HCT116 (cell line): ENCODE measurements around the gene TCF20. TPM values are rescaled to one million over a fixed set of nuclear protein-coding genes. Genes with fewer than 3 reads are reported as not detected.

Experiments
- ATAC-seq: fragments of 200-7000 bp; cut with Tn5 transposase; 2 replicates; pipeline ENCODE4 v1.9.1; 2020; ENCODE audit warnings: mild to moderate bottlenecking, moderate library complexity
- BruUV-seq: library from RNA; stranded (reverse); fragments of 400-500 nt; replicated peaks from 2 replicates; lab custom pipeline; 2021; lab: Mats Ljungman, UMichigan
- CTCF ChIA-PET: fragments of 300-600 bp; sonication (Branson Sonifier 250); formaldehyde crosslinking; loops from one replicate; lab custom pipeline; 2021; ENCODE audit warnings: antibody characterized with exemption; lab: Charles Lee
- POLR2A ChIA-PET: fragments of 300-600, 350-600 bp; sonication (Branson Sonifier 250); formaldehyde crosslinking; loops from one replicate; lab custom pipeline; 2021; ENCODE audit warnings: antibody characterized with exemption; lab: Charles Lee
- RAD21 ChIA-PET, 2 experiments: fragments of 300-600 bp; sonication (Branson Sonifier 250); formaldehyde crosslinking; loops; one replicate each; lab custom pipeline; 2023; ENCODE audit warnings: low total read pairs in 2 of 2; ENCODE audit not compliant: uncharacterized antibody in 2 of 2, unreplicated experiment in 2 of 2, low non-redundant PET in 1 of 2; lab: Charles Lee
- DNase-seq: peaks from one replicate; pipeline ENCODE4 v3.0.0-alpha.2; 2010; ENCODE audit warnings: low read depth, low spot score
- H2AFZ ChIP-seq: fragments of 200-600 bp; shearing (Covaris generic), sonication (generic); 2 replicates; pipeline ENCODE4 v1.6.1; 2017; ENCODE audit warnings: low read depth, mixed run types, mixed read lengths, antibody characterized with exemption, low read length; ENCODE audit not compliant: poor library complexity, severe bottlenecking
- H3K27ac ChIP-seq: 2 replicates; pipeline ENCODE4 v1.5.1; 2012; ENCODE audit warnings: low read depth, low read length
- H3K27me3 ChIP-seq: fragments of 200-600 bp; sonication (generic); 2 replicates; pipeline ENCODE4 v1.6.1; 2016; ENCODE audit warnings: mixed run types, low read length, mixed read lengths; ENCODE audit not compliant: insufficient read depth
- H3K36me3 ChIP-seq, 2 experiments: fragments of 200-500 bp in 1 of 2; fragments of 200-600 bp in 1 of 2; sonication (Bioruptor generic) in 1 of 2; sonication (generic) in 1 of 2; 2 replicates each; pipeline versions ENCODE4 v1.5.1 to v1.6.1; 2014 to 2016; ENCODE audit warnings: low read length in 2 of 2, inconsistent platforms in 1 of 2, mixed read lengths in 1 of 2, mixed run types in 1 of 2; ENCODE audit not compliant: insufficient read depth in 2 of 2, control insufficient read depth in 1 of 2
- H3K4me1 ChIP-seq, 2 experiments: fragments of 200-600 bp in 1 of 2; sonication (generic) in 1 of 2; 2 replicates each; pipeline versions ENCODE4 v1.5.1 to v1.6.1; 2012 to 2017; ENCODE audit warnings: low read length in 2 of 2, inconsistent platforms in 1 of 2, mild to moderate bottlenecking in 1 of 2, mixed read lengths in 1 of 2, mixed run types in 1 of 2, moderate library complexity in 1 of 2; ENCODE audit not compliant: insufficient read depth in 2 of 2, control insufficient read depth in 1 of 2
- H3K4me2 ChIP-seq: fragments of 200-600 bp; sonication (generic); 2 replicates; pipeline ENCODE4 v1.6.1; 2017; ENCODE audit warnings: mixed run types, low read length, mixed read lengths
- H3K4me3 ChIP-seq, 2 experiments: fragments of 200-600 bp in 1 of 2; sonication (generic) in 1 of 2; replicated peaks in 1 of 2; 2 replicates each; pipeline ENCODE4 v1.5.1; 2011 to 2016; ENCODE audit warnings: low read length in 2 of 2, control low read depth in 1 of 2, low read depth in 1 of 2, mild to moderate bottlenecking in 1 of 2, mixed read lengths in 1 of 2, mixed run types in 1 of 2
- H3K79me2 ChIP-seq: fragments of 200-600 bp; sonication (generic); 2 replicates; pipeline ENCODE4 v1.6.1; 2017; ENCODE audit warnings: mild to moderate bottlenecking, mixed run types, low read length, moderate library complexity, mixed read lengths; ENCODE audit not compliant: insufficient read depth
- H3K9ac ChIP-seq: fragments of 200-600 bp; sonication (generic); 2 replicates; pipeline ENCODE4 v1.6.1; 2016; ENCODE audit warnings: low read length, mixed read lengths
- H3K9me2 ChIP-seq: fragments of 200-600 bp; sonication (generic), shearing (Covaris generic); 2 replicates; pipeline ENCODE4 v1.6.1; 2017; ENCODE audit warnings: mixed run types, mild to moderate bottlenecking, moderate library complexity; ENCODE audit not compliant: insufficient read depth
- H3K9me3 ChIP-seq, 2 experiments: fragments of 200-500 bp in 1 of 2; fragments of 200-600 bp in 1 of 2; sonication (Bioruptor generic) in 1 of 2; sonication (generic) in 1 of 2; 2 replicates each; pipeline ENCODE4 v1.6.1; 2014 to 2017; ENCODE audit warnings: low read length in 2 of 2, mixed read lengths in 2 of 2, inconsistent platforms in 1 of 2, low read depth in 1 of 2, mild to moderate bottlenecking in 1 of 2, mixed run types in 1 of 2, moderate library complexity in 1 of 2; ENCODE audit not compliant: control insufficient read depth in 1 of 2, insufficient read depth in 1 of 2
- H4K20me1 ChIP-seq: fragments of 200-600 bp; sonication (generic), shearing (Covaris generic); 2 replicates; pipeline ENCODE4 v1.6.1; 2017; ENCODE audit warnings: mixed run types, mild to moderate bottlenecking, moderate library complexity; ENCODE audit not compliant: insufficient read depth
- ATF3 ChIP-seq: IDR thresholded peaks from 2 replicates; pipeline ENCODE4 v1.6.1; 2012
- CBX3 ChIP-seq: IDR thresholded peaks from 2 replicates; pipeline ENCODE4 v1.6.1; 2012; ENCODE audit warnings: low read depth
- CEBPB ChIP-seq: IDR thresholded peaks from 2 replicates; pipeline ENCODE4 v1.6.1; 2012; ENCODE audit warnings: low read depth
- CTCF ChIP-seq, 3 experiments: fragments of 200-600 bp in 1 of 3; sonication (generic) in 1 of 3; IDR thresholded peaks in 2 of 3; conservative IDR thresholded peaks in 1 of 3; 2 replicates each; pipeline ENCODE4 v1.5.1; 2012 to 2017; ENCODE audit warnings: low read depth in 2 of 3, low read length in 2 of 3, antibody characterized with exemption in 1 of 3, borderline replicate concordance in 1 of 3, control low read depth in 1 of 3, mild to moderate bottlenecking in 1 of 3, mixed read lengths in 1 of 3, mixed run types in 1 of 3, moderate library complexity in 1 of 3; ENCODE audit not compliant: insufficient read depth in 1 of 3
- EGR1 ChIP-seq: IDR thresholded peaks from 2 replicates; pipeline ENCODE4 v1.6.1; 2012; ENCODE audit warnings: low read depth
- ELF1 ChIP-seq: IDR thresholded peaks from 2 replicates; pipeline ENCODE4 v1.6.1; 2012; ENCODE audit warnings: low read depth, borderline replicate concordance
- EZH2phosphoT487 ChIP-seq: fragments of 200-600 bp; IDR thresholded peaks from 2 replicates; pipeline ENCODE4 v1.6.1; 2018; ENCODE audit warnings: antibody characterized with exemption, borderline replicate concordance
- FOSL1 ChIP-seq: IDR thresholded peaks from 2 replicates; pipeline ENCODE4 v1.6.1; 2012; ENCODE audit warnings: low read depth
- JUND ChIP-seq: IDR thresholded peaks from 2 replicates; pipeline ENCODE4 v1.6.1; 2012
- MAX ChIP-seq: IDR thresholded peaks from 2 replicates; pipeline ENCODE4 v1.6.1; 2012
- POLR2A ChIP-seq: IDR thresholded peaks from 2 replicates; pipeline ENCODE4 v1.7.0; 2011; ENCODE audit warnings: borderline replicate concordance; ENCODE audit not compliant: insufficient read depth, insufficient read length; ENCODE audit errors: extremely low read depth
- POLR2AphosphoS5 ChIP-seq: IDR thresholded peaks from 2 replicates; pipeline ENCODE4 v1.6.1; 2011; ENCODE audit warnings: mild to moderate bottlenecking, low read depth, low read length, moderate library complexity
- RAD21 ChIP-seq: IDR thresholded peaks from 2 replicates; pipeline ENCODE4 v1.6.1; 2012; ENCODE audit warnings: low read depth, mild to moderate bottlenecking
- REST ChIP-seq: IDR thresholded peaks from 2 replicates; pipeline ENCODE4 v1.6.1; 2012; ENCODE audit warnings: low read depth
- SIN3A ChIP-seq: IDR thresholded peaks from 2 replicates; pipeline ENCODE4 v1.6.1; 2012; ENCODE audit warnings: low read depth
- SP1 ChIP-seq: IDR thresholded peaks from 2 replicates; pipeline ENCODE4 v1.6.1; 2012; ENCODE audit warnings: low read depth
- SRF ChIP-seq: IDR thresholded peaks from 2 replicates; pipeline ENCODE4 v1.6.1; 2012; ENCODE audit warnings: low read depth
- YY1 ChIP-seq: IDR thresholded peaks from 2 replicates; pipeline ENCODE4 v1.6.1; 2011; ENCODE audit warnings: low read length, low read depth, moderate library complexity, mild to moderate bottlenecking; ENCODE audit not compliant: insufficient replicate concordance; ENCODE audit errors: extremely low read depth
- ZBTB33 ChIP-seq: IDR thresholded peaks from 2 replicates; pipeline ENCODE4 v1.6.1; 2011; ENCODE audit warnings: mild to moderate bottlenecking, low read length, moderate library complexity; ENCODE audit not compliant: insufficient replicate concordance; ENCODE audit errors: extremely low read depth
- intact Hi-C: fragments of 100-400 bp; cut with micrococcal nuclease; formaldehyde crosslinking; loops from 2 replicates; pipeline ENCODE4 v1.10.0; 2022
- total RNA-seq: library from RNA; stranded (reverse); gene quantifications from one replicate; pipeline ENCODE4 v1.2.1, GENCODE V29; 2021; ENCODE audit not compliant: unreplicated experiment

The TCF20 gene
- total RNA-seq, 1 experiment from 2014 or later: 66.7 TPM

GRCh38 chr22:42269432-42270175 is 849 bp downstream of the TCF20 start:
- DNase-seq: peak; percentile 48
- Histone ChIP-seq H3K9me2 (no peaks in the 10 kb centered on the region), H4K20me1 (peaks cover 12% of the 10 kb centered on the region; the same call in 1 of the 2 replicates), H3K9me3 (no peaks in the 10 kb centered on the region), H3K27me3 (no peaks in the 10 kb centered on the region), H3K4me2 (peak overlapping the region; percentile 79), H3K4me3 (peak overlapping the region; percentile 85 to 91), H3K9ac (peak overlapping the region; percentile 99), H3K4me1 (peaks cover 9 to 19% of the 10 kb centered on the region in 2 experiments; a peak in 3 of 4 replicates), H3K79me2 (peaks cover 61% of the 10 kb centered on the region), H2AFZ (no peak overlapping the region), H3K36me3 (no peaks in the 10 kb centered on the region), H3K27ac (peak overlapping the region; percentile 99)
- no TSS peak for BruUV-seq
- ChIA-PET RAD21 (interaction anchor here in 1 of 2 experiments (0.6 kb wide), 1 partner anchor 97 kb away, joined by 5 read pairs; no protein-coding TSS in a partner anchor), POLR2A (no interaction called here), CTCF (no interaction called here)
- intact Hi-C loops: loop anchor here (2.0 kb wide), 1 partner anchor 101 kb away; no protein-coding TSS in a partner anchor
- ATAC-seq: peak; percentile 81
- no peak for TF ChIP-seq ATF3
- no peak for TF ChIP-seq JUND
- TF ChIP-seq ZBTB33: no peak
- no peak for TF ChIP-seq ELF1
- TF ChIP-seq YY1: no peak
- TF ChIP-seq RAD21: peak; percentile 17; the same call in 1 of the 2 replicates
- TF ChIP-seq SIN3A: peak; percentile 91
- TF ChIP-seq POLR2A: no peak
- TF ChIP-seq CTCF (IDR thresholded peaks at IDR 0.05 in 2 of 3, conservative IDR thresholded peaks at IDR 0.05 in 1 of 3; ENCODE audit: borderline replicate concordance in 1 of 3, insufficient read depth in 1 of 3, low read depth in 2 of 3, low read length in 2 of 3): peak in 1 of 3 experiments; percentile 18; a peak in 1 of 6 replicates
- peak; percentile 21; the same call in 1 of the 2 replicates for TF ChIP-seq EGR1
- TF ChIP-seq POLR2AphosphoS5: peak; percentile 51; the same call in 1 of the 2 replicates
- no peak for TF ChIP-seq REST
- no peak for TF ChIP-seq CEBPB
- TF ChIP-seq CBX3: no peak
- no peak for TF ChIP-seq FOSL1
- TF ChIP-seq MAX: peak; percentile 95
- TF ChIP-seq SRF: no peak
- no peak for TF ChIP-seq EZH2phosphoT487
- TF ChIP-seq SP1: no peak
